Measurements from ENCODE around the gene THYN1. TPM values are rescaled to one million over a fixed set of nuclear protein-coding genes. Genes with fewer than 3 reads are reported as not detected.

The THYN1 gene
- total RNA-seq, 4 donors from 2014 or later, result 12.7 to 27.8 (median 17.2) TPM

DNA sequence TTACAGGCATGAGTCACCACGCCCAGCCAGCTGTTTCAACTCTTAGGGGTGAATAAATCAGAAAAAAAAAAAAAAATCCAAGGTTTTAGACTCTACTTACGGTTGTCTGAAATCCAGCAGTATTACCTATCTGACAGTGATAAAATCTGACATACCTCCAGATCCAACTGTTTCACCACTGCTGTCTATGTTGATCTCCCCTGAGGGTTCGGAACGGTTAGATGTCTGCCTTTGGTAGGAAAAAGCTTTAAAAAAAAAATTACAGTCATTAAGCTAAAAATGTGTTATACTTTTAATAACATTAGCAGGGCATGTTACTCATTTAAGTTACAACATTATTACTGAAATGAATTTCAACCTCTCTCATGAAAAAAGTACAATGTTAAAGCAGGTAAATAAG is 50.5 kb downstream of the THYN1 start:
- DNase-seq (no peak), ATAC-seq (no peak)
- TF ChIP-seq POLR2A (IDR thresholded peaks at IDR 0.05), result no peak
- TF ChIP-seq, protein P1, sequence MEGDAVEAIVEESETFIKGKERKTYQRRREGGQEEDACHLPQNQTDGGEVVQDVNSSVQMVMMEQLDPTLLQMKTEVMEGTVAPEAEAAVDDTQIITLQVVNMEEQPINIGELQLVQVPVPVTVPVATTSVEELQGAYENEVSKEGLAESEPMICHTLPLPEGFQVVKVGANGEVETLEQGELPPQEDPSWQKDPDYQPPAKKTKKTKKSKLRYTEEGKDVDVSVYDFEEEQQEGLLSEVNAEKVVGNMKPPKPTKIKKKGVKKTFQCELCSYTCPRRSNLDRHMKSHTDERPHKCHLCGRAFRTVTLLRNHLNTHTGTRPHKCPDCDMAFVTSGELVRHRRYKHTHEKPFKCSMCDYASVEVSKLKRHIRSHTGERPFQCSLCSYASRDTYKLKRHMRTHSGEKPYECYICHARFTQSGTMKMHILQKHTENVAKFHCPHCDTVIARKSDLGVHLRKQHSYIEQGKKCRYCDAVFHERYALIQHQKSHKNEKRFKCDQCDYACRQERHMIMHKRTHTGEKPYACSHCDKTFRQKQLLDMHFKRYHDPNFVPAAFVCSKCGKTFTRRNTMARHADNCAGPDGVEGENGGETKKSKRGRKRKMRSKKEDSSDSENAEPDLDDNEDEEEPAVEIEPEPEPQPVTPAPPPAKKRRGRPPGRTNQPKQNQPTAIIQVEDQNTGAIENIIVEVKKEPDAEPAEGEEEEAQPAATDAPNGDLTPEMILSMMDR (IDR thresholded peaks at IDR 0.05 in 4 of 5, conservative IDR thresholded peaks at IDR 0.05 in 1 of 5), result no peak
- H3K4me3 ChIP-seq, result no peak overlapping the region
- intact Hi-C loops (cut with DNase I; ENCODE audit: low total_unique reads) (no loop called here), in situ Hi-C loops (cut with MboI; ENCODE audit: low sequenced_read_pairs in 4 of 4) (no loop called here)
- peaks cover 4 to 57% of the 10 kb centered on the region in 2 donors for H3K36me3 ChIP-seq
- H3K4me1 ChIP-seq, result no peaks in the 10 kb centered on the region
- H3K9me3 ChIP-seq, result no peaks in the 10 kb centered on the region
- H3K27me3 ChIP-seq, result no peaks in the 10 kb centered on the region
- H3K27ac ChIP-seq, result no peak overlapping the region

DNA sequence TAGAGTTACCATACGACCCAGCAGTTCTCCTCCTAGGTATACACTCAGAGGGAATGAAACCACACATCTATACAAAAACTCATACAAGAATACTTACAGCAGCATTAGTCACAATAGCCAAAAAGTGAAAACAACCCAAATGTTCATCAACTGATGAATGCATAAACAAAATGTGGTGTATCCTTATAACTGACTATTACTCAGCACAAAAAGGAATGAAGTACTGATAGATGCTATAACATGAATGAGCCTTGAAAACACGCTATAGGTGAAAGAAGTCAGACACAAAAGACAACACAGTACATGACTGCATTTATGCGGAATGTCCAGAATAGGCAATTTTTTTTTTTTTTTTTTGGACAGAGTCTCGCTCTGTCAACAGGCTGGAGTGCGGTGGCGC is 52.5 kb downstream of the THYN1 start:
- ATAC-seq, result no peak
- Histone ChIP-seq H3K4me3 (no peak overlapping the region), H3K27me3 (no peaks in the 10 kb centered on the region), H3K4me1 (no peaks in the 10 kb centered on the region), H3K9me3 (no peaks in the 10 kb centered on the region), H3K36me3 (peaks cover 4 to 47% of the 10 kb centered on the region in 2 donors), H3K27ac (no peak overlapping the region)
- in situ Hi-C loops (cut with MboI; ENCODE audit: low sequenced_read_pairs in 4 of 4) (no loop called here), intact Hi-C loops (cut with DNase I; ENCODE audit: low total_unique reads) (no loop called here)
- DNase-seq, result no peak
- TF ChIP-seq POLR2A (IDR thresholded peaks at IDR 0.05), result no peak
- TF ChIP-seq, protein P1 (IDR thresholded peaks at IDR 0.05 in 4 of 5, conservative IDR thresholded peaks at IDR 0.05 in 1 of 5), result no peak

DNA sequence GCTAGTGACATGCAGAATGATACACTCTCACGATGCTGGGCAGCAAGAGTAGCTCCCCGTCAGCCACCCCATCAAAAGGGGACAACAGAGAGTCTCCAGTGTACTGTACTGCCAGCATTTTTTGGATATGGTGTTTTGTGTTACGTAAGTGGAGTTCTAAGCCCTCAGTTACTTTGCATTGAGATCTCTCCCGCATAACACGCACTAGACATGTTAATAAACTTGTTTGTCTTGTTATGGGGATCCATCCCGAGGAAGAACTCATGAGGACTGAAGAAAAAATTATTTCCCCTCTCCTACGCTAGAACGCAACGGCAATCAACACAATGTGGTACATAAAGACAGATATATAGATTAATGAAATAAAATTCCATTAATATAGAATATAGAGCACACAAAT is 53.6 kb downstream of the THYN1 start:
- ATAC-seq (no peak), DNase-seq (no peak)
- Histone ChIP-seq H3K4me3 (no peak overlapping the region), H3K27me3 (no peaks in the 10 kb centered on the region), H3K36me3 (peaks cover 4 to 47% of the 10 kb centered on the region in 2 donors), H3K4me1 (no peaks in the 10 kb centered on the region), H3K9me3 (no peaks in the 10 kb centered on the region), H3K27ac (no peak overlapping the region)
- in situ Hi-C loops (cut with MboI; ENCODE audit: low sequenced_read_pairs in 4 of 4), result no loop called here
- no peak for TF ChIP-seq POLR2A (IDR thresholded peaks at IDR 0.05)
- TF ChIP-seq, protein P1 (IDR thresholded peaks at IDR 0.05 in 4 of 5, conservative IDR thresholded peaks at IDR 0.05 in 1 of 5), result no peak
- intact Hi-C loops (cut with DNase I; ENCODE audit: low total_unique reads), result no loop called here

Other genes starting within 250 kb of the THYN1 start
- gene JAM3, start 184.3 kb downstream of the THYN1 start, total RNA-seq, result 1 to 10 TPM; 3.5 to 9.7 (median 6.2) TPM
- 1 to 10 TPM; 3.6 to 6.7 (median 4.5) TPM for gene NCAPD3, start 29.4 kb downstream of the THYN1 start, total RNA-seq
- gene VPS26B, start 28.7 kb downstream of the THYN1 start, total RNA-seq, result 10 to 100 TPM; 15.4 to 32.9 (median 22.2) TPM
- 10 to 100 TPM; 19.4 to 29.6 (median 24.7) TPM for gene ACAD8, start 216 bp upstream of the THYN1 start, total RNA-seq
- not detected for gene GLB1L3, start 23.0 kb upstream of the THYN1 start, total RNA-seq
- gene GLB1L2, start 78.6 kb upstream of the THYN1 start, total RNA-seq, result 1 to 10 TPM in 1 of 4 donors, under 1 TPM in 2, not detected in 1; 0.33 to 2.9 (median 0.76) TPM
- gene B3GAT1, start 158.9 kb upstream of the THYN1 start, total RNA-seq, result under 1 TPM in 1 of 4 donors, not detected in 3; 0.10 TPM

Data from gastrocnemius medialis (tissue), 4 donors.